Measurements from ENCODE around the gene ADAMTS12. TPM values are rescaled to one million over a fixed set of nuclear protein-coding genes. Genes with fewer than 3 reads are reported as not detected.

ADAMTS12 gene
- total RNA-seq, 1 experiment from 2014 or later = not detected

GRCh38 chr5:33513462-33514185, 378.2 kb downstream of the ADAMTS12 start:
- ChIA-PET POLR2A (no interaction called here), CTCF (interaction anchor here (0.6 kb wide), 1 partner anchor 259 kb away, joined by 4 read pairs; no protein-coding TSS in a partner anchor)
- no peaks in the 10 kb centered on the region for H3K36me3 Mint-ChIP-seq (ENCODE audit: insufficient read depth, unreplicated experiment)
- no peak overlapping the region for H3K27ac Mint-ChIP-seq (ENCODE audit: low read depth, unreplicated experiment)
- no TSS peak for BruUV-seq (replicated peaks)
- peak; percentile 9 for DNase-seq (ENCODE audit: unreplicated experiment)
- intact Hi-C loops (cut with micrococcal nuclease) = no loop called here
- no peaks in the 10 kb centered on the region for H3K4me1 Mint-ChIP-seq (ENCODE audit: insufficient read depth, unreplicated experiment)
- peaks cover 8% of the 10 kb centered on the region for H3K9me3 Mint-ChIP-seq (ENCODE audit: unreplicated experiment)
- no peak overlapping the region for H3K4me3 Mint-ChIP-seq (ENCODE audit: unreplicated experiment)
- TF ChIP-seq CTCF (IDR thresholded peaks at IDR 0.05; ENCODE audit: unreplicated experiment) = no peak
- no peaks in the 10 kb centered on the region for H3K27me3 Mint-ChIP-seq (ENCODE audit: insufficient read depth, unreplicated experiment)

- H3K4me3 Mint-ChIP-seq (ENCODE audit: unreplicated experiment) = no peak overlapping the region
- DNase-seq (ENCODE audit: unreplicated experiment) = no peak
- intact Hi-C loops (cut with micrococcal nuclease) = loop anchor here (1.0 kb wide), 1 partner anchor 19 kb away; no protein-coding TSS in a partner anchor
- no TSS peak for BruUV-seq (replicated peaks)
- TF ChIP-seq CTCF (IDR thresholded peaks at IDR 0.05; ENCODE audit: unreplicated experiment) = no peak
- H3K27ac Mint-ChIP-seq (ENCODE audit: low read depth, unreplicated experiment) = no peak overlapping the region
- H3K4me1 Mint-ChIP-seq (ENCODE audit: insufficient read depth, unreplicated experiment) = no peaks in the 10 kb centered on the region
- no peaks in the 10 kb centered on the region for H3K9me3 Mint-ChIP-seq (ENCODE audit: unreplicated experiment)
- H3K27me3 Mint-ChIP-seq (ENCODE audit: insufficient read depth, unreplicated experiment) = no peaks in the 10 kb centered on the region
- POLR2A ChIA-PET = no interaction called here
- CTCF ChIA-PET = interaction anchor here (0.6 kb wide), 1 partner anchor 821 kb away, joined by 3 read pairs; no protein-coding TSS in a partner anchor
- no peaks in the 10 kb centered on the region for H3K36me3 Mint-ChIP-seq (ENCODE audit: insufficient read depth, unreplicated experiment)
These were observed 382.8 kb downstream of the ADAMTS12 start for GRCh38 chr5:33509036-33509435.

GRCh38 chr5:33507426-33507825, 384.4 kb downstream of the ADAMTS12 start:
- CTCF ChIA-PET = no interaction called here
- H3K36me3 Mint-ChIP-seq (ENCODE audit: insufficient read depth, unreplicated experiment) = no peaks in the 10 kb centered on the region
- no peaks in the 10 kb centered on the region for H3K4me1 Mint-ChIP-seq (ENCODE audit: insufficient read depth, unreplicated experiment)
- no peak for DNase-seq (ENCODE audit: unreplicated experiment)
- no peaks in the 10 kb centered on the region for H3K27me3 Mint-ChIP-seq (ENCODE audit: insufficient read depth, unreplicated experiment)
- BruUV-seq (replicated peaks) = no TSS peak
- intact Hi-C loops (cut with micrococcal nuclease) = no loop called here
- H3K4me3 Mint-ChIP-seq (ENCODE audit: unreplicated experiment) = no peak overlapping the region
- POLR2A ChIA-PET = no interaction called here
- TF ChIP-seq CTCF (IDR thresholded peaks at IDR 0.05; ENCODE audit: unreplicated experiment) = no peak
- H3K9me3 Mint-ChIP-seq (ENCODE audit: unreplicated experiment) = no peaks in the 10 kb centered on the region
- H3K27ac Mint-ChIP-seq (ENCODE audit: low read depth, unreplicated experiment) = no peak overlapping the region

- BruUV-seq (replicated peaks) = no TSS peak
These were observed 387.2 kb downstream of the ADAMTS12 start for GRCh38 chr5:33504570-33504969.

More at GRCh38 chr5:33504570-33504969, 387.2 kb downstream of the ADAMTS12 start:
- Mint-ChIP-seq H3K27ac (ENCODE audit: low read depth, unreplicated experiment) (no peak overlapping the region), H3K36me3 (ENCODE audit: insufficient read depth, unreplicated experiment) (no peaks in the 10 kb centered on the region), H3K4me3 (ENCODE audit: unreplicated experiment) (no peak overlapping the region), H3K4me1 (ENCODE audit: insufficient read depth, unreplicated experiment) (no peaks in the 10 kb centered on the region), H3K9me3 (ENCODE audit: unreplicated experiment) (no peaks in the 10 kb centered on the region), H3K27me3 (ENCODE audit: insufficient read depth, unreplicated experiment) (no peaks in the 10 kb centered on the region)
- intact Hi-C loops (cut with micrococcal nuclease) = no loop called here
- DNase-seq (ENCODE audit: unreplicated experiment) = no peak
- ChIA-PET POLR2A (interaction anchor here (0.6 to 0.8 kb wide), 2 partner anchors 431 to 918 kb away, joined by 4 read pairs; no protein-coding TSS in a partner anchor), CTCF (no interaction called here)
- no peak for TF ChIP-seq CTCF (IDR thresholded peaks at IDR 0.05; ENCODE audit: unreplicated experiment)
